SK-MEL-5 (cell line): ENCODE results near the gene GPR37. TPM values are rescaled to one million over a fixed set of nuclear protein-coding genes. Genes with fewer than 3 reads are reported as not detected.

Source experiments
- DNase-seq: peaks from one replicate; pipeline ENCODE4 v3.0.0-alpha.2; 2016; ENCODE audit warnings: low read depth, low spot score
- in situ Hi-C: cut with HindIII; loops from 2 replicates; pipeline ENCODE4 v1.10.0; 2016; ENCODE audit warnings: low sequenced_read_pairs, high pct_unique_total_duplicates, low pct_unique_long_range_greater_than_20kb
- total RNA-seq: library from RNA; depleted of rRNA; stranded (reverse); fragments of >200 nt; shearing (Covaris generic); gene quantifications from 2 replicates; pipeline ENCODE4 v1.2.3, GENCODE V29; 2014; rRNA removed

The GPR37 gene
- total RNA-seq, 1 experiment from 2014 or later = 21.6 TPM

DNA sequence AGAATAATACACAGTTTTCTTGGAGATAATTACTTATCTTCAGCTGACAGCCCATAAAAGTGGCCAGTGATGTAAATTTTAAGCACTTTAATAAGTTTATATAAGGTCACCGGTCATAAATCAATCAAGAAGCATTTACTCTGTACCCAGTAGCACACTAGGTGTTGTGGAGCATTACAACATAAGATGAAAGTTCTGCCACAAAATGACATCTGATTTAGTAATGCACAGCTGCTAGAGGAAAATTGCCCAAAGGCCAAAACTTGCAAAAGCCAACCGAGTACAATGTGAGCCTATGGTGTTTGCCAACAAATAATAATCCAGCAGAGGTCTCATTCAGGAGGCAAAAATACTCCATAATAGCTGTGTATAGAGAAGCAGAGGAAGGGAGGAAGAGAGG, 63.6 kb downstream of the GPR37 start:
- in situ Hi-C loops = no loop called here
- peak; percentile 87 for DNase-seq

- DNase-seq = no peak
These were observed 64.9 kb downstream of the GPR37 start for GRCh38 chr7:124700655-124701054.

GRCh38 chr7:124698964-124699363, 66.6 kb downstream of the GPR37 start:
- in situ Hi-C loops = no loop called here
- no peak for DNase-seq

More at GRCh38 chr7:124700655-124701054, 64.9 kb downstream of the GPR37 start:
- in situ Hi-C loops = no loop called here

DNA sequence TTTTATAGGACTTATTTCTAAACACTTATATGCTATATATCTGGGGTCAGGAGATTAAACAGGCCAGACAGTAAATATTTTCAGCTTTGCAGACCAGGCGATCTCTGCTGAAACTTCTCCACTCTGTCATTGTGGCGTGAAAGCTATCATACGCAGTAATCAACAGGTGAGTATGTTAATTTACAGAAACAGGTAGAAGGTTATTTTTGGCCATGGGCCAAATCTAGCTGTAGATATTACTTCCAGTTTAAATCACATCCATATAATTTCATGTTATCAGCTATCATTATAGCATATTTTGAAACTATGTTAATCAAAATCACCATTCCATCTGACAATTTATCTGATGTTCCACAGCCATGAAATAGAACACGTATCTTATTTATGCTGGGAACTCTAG, 67.8 kb downstream of the GPR37 start:
- in situ Hi-C loops = no loop called here

More for the DNA sequence above, 67.8 kb downstream of the GPR37 start:
- no peak for DNase-seq

Other genes starting within 250 kb of the GPR37 start
- 55.0 and 70.6 TPM in 2 replicates for gene POT1, start 164.0 kb upstream of the GPR37 start, total RNA-seq